Measurements from ENCODE around the gene TBC1D30.

DNA sequence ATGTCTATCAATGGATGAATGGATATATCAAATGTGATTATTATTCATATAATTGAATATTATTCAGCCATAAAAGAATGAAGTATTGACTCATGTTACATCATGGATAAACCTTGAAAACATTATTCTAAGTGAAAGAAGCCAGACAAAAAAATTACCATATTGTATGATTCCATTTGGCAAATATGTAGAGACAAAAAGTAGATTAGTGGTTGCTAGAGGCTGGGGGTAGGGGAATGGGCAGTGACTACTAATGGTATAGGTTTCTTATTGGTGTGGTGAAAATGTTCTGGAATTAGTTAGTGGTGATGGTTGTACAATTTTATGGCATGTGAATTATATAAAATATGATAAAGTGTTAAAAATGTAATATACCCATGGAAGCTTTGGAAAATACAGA is 33.4 kb upstream of the TBC1D30 start:
- TF ChIP-seq, protein P1, sequence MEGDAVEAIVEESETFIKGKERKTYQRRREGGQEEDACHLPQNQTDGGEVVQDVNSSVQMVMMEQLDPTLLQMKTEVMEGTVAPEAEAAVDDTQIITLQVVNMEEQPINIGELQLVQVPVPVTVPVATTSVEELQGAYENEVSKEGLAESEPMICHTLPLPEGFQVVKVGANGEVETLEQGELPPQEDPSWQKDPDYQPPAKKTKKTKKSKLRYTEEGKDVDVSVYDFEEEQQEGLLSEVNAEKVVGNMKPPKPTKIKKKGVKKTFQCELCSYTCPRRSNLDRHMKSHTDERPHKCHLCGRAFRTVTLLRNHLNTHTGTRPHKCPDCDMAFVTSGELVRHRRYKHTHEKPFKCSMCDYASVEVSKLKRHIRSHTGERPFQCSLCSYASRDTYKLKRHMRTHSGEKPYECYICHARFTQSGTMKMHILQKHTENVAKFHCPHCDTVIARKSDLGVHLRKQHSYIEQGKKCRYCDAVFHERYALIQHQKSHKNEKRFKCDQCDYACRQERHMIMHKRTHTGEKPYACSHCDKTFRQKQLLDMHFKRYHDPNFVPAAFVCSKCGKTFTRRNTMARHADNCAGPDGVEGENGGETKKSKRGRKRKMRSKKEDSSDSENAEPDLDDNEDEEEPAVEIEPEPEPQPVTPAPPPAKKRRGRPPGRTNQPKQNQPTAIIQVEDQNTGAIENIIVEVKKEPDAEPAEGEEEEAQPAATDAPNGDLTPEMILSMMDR (IDR thresholded peaks at IDR 0.05), result no peak
- no peak for TF ChIP-seq POLR2A (IDR thresholded peaks at IDR 0.05)
